Stimulated activated CD8-positive, alpha-beta memory T cell treated with anti-CD3 and anti-CD28 coated beads, Interleukin-7, amount 100 ng/mL, for 4 hours (primary cell): ENCODE results near the gene FAM124A.

Source experiments
- DNase-seq, 2 donors: peaks; one replicate each; pipeline ENCODE4 v3.0.0-alpha.2; 2020; ENCODE audit warnings: low read depth in 2 of 2

FAM124A gene

GRCh38 chr13:51305271-51305967 lies 83.2 kb downstream of the FAM124A start:
- no peak for DNase-seq

- no peak for DNase-seq
Observed at GRCh38 chr13:51308781-51309180, 86.6 kb downstream of the FAM124A start.

GRCh38 chr13:51311231-51311630 lies 89.0 kb downstream of the FAM124A start:
- no peak for DNase-seq

- DNase-seq, result no peak
Observed at GRCh38 chr13:51311957-51312520, 89.8 kb downstream of the FAM124A start.

- DNase-seq, result no peak
Observed at GRCh38 chr13:51313619-51314018, 91.4 kb downstream of the FAM124A start.

GRCh38 chr13:51317262-51317661 lies 95.1 kb downstream of the FAM124A start:
- DNase-seq, result no peak

GRCh38 chr13:51318015-51318414 lies 95.8 kb downstream of the FAM124A start:
- DNase-seq, result no peak

- DNase-seq, result no peak
Observed at GRCh38 chr13:51318876-51319275, 96.7 kb downstream of the FAM124A start.

- DNase-seq, result no peak
Observed at GRCh38 chr13:51321836-51322235, 99.6 kb downstream of the FAM124A start.

- DNase-seq, result no peak
Observed at GRCh38 chr13:51322826-51323225, 100.6 kb downstream of the FAM124A start.

- DNase-seq, result no peak
Observed at GRCh38 chr13:51323824-51324511, 101.8 kb downstream of the FAM124A start.

GRCh38 chr13:51324714-51325420 lies 102.7 kb downstream of the FAM124A start:
- no peak for DNase-seq

- DNase-seq, result no peak
Observed at GRCh38 chr13:51325837-51326236, 103.6 kb downstream of the FAM124A start.

- DNase-seq, result no peak
Observed at GRCh38 chr13:51326777-51327176, 104.6 kb downstream of the FAM124A start.

- DNase-seq, result no peak
Observed at GRCh38 chr13:51327961-51328360, 105.8 kb downstream of the FAM124A start.

GRCh38 chr13:51328488-51328887 lies 106.3 kb downstream of the FAM124A start:
- no peak for DNase-seq

- no peak for DNase-seq
Observed at GRCh38 chr13:51329606-51330005, 107.4 kb downstream of the FAM124A start.

- no peak for DNase-seq
Observed at GRCh38 chr13:51330791-51331190, 108.6 kb downstream of the FAM124A start.

GRCh38 chr13:51331354-51331861 lies 109.2 kb downstream of the FAM124A start:
- DNase-seq, result no peak

- DNase-seq, result no peak
Observed at GRCh38 chr13:51332566-51333361, 110.6 kb downstream of the FAM124A start.

- DNase-seq, result no peak
Observed at GRCh38 chr13:51333421-51333820, 111.2 kb downstream of the FAM124A start.
